ENCODE results near the gene RPS14.
A peak's percentile ranks its signal among the peaks of the same experiment; 100 is the strongest.
"Not testable (repeated sequence)": the region's sequence is repeated elsewhere in the genome, so short reads cannot be mapped to it uniquely, and the experiment has no call there.

The RPS14 gene

DNA sequence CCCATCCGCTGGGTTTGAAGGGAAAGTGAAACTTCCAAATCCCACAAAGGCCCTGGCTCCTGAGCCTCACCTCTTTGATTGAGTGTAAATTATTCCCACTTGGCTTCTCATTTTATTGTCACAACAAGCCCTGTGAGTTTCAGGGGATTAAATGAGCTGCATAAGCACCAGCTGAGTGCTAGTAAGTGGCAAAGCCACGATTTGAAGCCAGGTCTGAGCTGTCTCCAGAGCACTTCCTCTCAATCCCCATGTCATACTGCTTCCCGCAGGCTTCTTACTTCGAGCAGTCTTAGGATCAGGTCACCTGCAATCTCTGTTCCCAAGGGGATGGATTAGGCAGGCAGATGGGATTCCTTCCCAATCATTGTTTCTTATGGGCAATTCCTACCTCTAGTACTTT lies 18.0 kb downstream of the RPS14 start:
- DNase-seq: no peak
- Mint-ChIP-seq H3K4me1 (ENCODE audit: low read depth in 2 of 2) (peaks cover 9% of the 10 kb centered on the region in 2 donors), H3K27me3 (peaks cover 6 to 11% of the 10 kb centered on the region in 2 donors), H3K36me3 (ENCODE audit: insufficient read depth) (no peaks in the 10 kb centered on the region), H3K9me3 (no peaks in the 10 kb centered on the region), H3K4me3 (no peak overlapping the region), H3K27ac (no peak overlapping the region)
- ATAC-seq (replicated peaks): no peak

DNA sequence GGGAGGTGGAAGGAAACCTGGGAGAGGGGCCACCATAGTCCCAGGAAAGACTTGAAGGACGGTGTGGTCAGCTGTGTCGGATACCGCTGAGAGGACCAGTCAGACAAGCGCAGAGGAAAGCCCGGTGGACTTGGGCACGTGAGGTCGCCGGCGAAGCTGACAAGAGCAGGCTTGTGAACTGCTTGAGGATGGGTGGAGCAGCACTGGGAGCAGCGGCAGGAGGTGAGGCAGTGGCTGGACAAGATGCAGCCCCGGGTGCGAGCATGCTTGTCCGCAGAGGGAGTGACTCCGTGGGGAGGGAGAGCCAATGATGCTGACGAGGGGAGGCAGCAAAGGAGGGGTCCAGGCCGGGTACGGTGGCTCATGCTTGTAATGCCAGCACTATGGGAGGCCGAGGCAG lies 18.5 kb downstream of the RPS14 start:
- peaks cover 6 to 11% of the 10 kb centered on the region in 2 donors for H3K27me3 Mint-ChIP-seq
- no peak overlapping the region for H3K4me3 Mint-ChIP-seq
- no peak for ATAC-seq (replicated peaks)
- peaks cover 4 to 6% of the 10 kb centered on the region in 2 donors for H3K4me1 Mint-ChIP-seq (ENCODE audit: low read depth in 2 of 2)
- DNase-seq: no peak
- no peak overlapping the region for H3K27ac Mint-ChIP-seq
- H3K9me3 Mint-ChIP-seq: no peaks in the 10 kb centered on the region
- H3K36me3 Mint-ChIP-seq (ENCODE audit: insufficient read depth): no peaks in the 10 kb centered on the region

DNA sequence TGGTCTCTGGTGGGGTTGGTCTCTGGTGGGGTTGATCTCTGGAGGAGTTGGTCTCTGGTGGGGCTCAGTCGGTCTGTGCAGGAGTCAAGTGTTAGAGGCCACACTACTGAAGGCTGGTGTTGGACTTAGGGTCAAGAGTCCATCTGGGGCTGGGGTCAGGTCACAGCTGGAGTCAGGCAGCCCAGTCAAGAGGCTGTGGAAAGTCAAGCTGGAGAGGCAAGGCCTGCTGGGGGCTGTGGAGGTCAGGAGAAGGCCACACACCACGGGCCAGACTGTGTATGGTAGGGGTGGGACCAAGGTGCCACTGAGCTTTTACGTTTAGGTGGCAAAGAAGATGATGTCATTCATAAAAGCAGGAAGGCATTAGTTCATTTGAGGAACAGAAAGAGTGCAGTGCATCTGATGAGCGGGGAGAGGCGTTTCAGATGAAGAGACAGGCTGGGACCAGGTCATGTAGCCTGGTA lies 20.1 kb downstream of the RPS14 start:
- Mint-ChIP-seq H3K4me1 (ENCODE audit: low read depth in 2 of 2) (peaks cover 0 to 4% of the 10 kb centered on the region in 2 donors), H3K27me3 (peaks cover 6 to 11% of the 10 kb centered on the region in 2 donors), H3K27ac (no peak overlapping the region), H3K36me3 (ENCODE audit: insufficient read depth) (no peaks in the 10 kb centered on the region), H3K9me3 (no peaks in the 10 kb centered on the region), H3K4me3 (no peak overlapping the region)
- DNase-seq (no peak), ATAC-seq (replicated peaks) (peak; percentile 61)

DNA sequence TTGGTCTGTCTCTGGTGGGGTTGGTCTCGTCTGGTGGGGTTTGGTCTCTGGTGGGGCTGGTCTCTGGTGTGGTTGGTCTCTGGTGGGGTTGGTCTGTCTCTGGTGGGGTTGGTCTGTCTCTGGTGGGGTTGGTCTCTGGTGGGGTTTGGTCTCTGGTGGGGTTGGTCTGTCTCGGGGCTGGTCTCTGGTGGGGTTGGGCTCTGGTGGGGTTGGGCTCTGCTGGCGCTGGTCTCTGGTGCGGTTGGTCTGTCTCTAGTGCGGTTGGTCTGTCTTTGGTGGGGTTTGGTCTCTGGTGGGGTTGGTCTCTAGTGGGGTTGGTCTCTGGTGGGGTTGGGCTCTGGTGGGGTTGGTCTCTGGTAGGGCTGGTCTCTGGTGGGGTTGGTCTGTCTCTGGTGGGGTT lies 20.6 kb downstream of the RPS14 start:
- peaks cover 6 to 11% of the 10 kb centered on the region in 2 donors for H3K27me3 Mint-ChIP-seq
- no peak overlapping the region for H3K27ac Mint-ChIP-seq
- no peaks in the 10 kb centered on the region for H3K9me3 Mint-ChIP-seq
- no peak overlapping the region for H3K4me3 Mint-ChIP-seq
- H3K4me1 Mint-ChIP-seq (ENCODE audit: low read depth in 2 of 2): peaks cover 0 to 4% of the 10 kb centered on the region in 2 donors
- no peak for DNase-seq
- H3K36me3 Mint-ChIP-seq (ENCODE audit: insufficient read depth): no peaks in the 10 kb centered on the region
- no peak for ATAC-seq (replicated peaks)

DNA sequence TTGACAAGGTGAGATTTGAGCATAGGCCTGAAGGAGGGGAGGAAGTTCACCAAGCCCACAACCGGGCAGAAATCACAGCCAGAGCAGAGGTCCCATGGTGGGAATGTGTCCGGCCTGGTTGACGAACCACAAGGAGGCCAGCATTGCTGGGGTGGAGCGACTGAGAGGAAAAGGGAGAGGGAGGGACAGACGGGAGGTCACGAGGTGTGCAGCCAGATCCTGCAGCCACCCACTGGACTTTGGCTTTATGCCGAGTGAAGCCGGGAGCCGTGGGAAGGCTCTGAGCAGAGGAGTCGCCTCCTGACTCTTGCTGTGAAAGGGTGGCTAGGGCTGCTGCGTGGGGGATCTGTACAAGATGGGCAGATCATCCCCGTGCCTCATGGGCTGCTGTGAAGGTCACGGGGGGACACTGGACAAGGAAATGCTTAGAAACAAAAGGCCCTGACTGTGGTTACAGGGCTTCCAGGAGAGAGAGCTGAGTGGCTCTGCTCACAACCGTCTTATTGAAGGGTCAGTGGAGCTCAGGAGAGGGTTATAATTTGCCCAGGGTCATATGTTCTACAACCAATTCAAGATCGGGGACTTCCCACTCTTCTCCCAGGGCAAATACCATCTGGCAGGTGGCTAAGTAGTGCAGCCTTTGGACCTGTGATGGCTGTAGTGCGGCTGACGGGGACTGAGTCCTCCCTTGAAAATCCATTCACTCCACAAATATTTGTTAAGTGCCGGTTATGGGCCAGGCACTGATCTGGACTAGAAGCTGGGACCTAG lies 21.2 kb downstream of the RPS14 start:
- Mint-ChIP-seq H3K27ac (peak overlapping the region in 1 of 2 donors; percentile 2), H3K9me3 (no peaks in the 10 kb centered on the region), H3K4me1 (ENCODE audit: low read depth in 2 of 2) (peaks cover 0 to 4% of the 10 kb centered on the region in 2 donors), H3K4me3 (no peak overlapping the region), H3K36me3 (ENCODE audit: insufficient read depth) (no peaks in the 10 kb centered on the region), H3K27me3 (peaks cover 6 to 11% of the 10 kb centered on the region in 2 donors)
- no peak for ATAC-seq (replicated peaks)
- DNase-seq: no peak

DNA sequence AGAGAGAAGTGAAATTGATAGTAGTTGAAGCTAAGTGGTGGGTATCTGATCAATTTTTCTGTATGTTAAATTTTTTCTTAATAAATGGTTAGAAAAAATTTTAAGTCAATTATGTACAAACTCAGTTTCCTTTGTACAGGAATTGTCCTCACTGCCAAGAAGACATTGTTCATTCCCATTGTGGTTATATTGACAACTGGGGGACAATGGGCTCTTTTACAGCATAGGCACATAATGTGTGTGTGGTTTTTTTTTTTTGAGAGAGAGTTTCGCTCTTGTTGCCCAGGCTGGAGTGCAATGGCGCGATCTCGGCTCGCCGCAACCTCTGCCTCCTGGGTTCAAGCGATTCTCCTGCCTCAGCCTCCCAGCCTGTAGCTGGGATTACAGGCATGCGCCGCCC lies 23.4 kb downstream of the RPS14 start:
- ATAC-seq (replicated peaks); H3K9me3 Mint-ChIP-seq; DNase-seq; H3K4me1 Mint-ChIP-seq (ENCODE audit: low read depth in 2 of 2); H3K4me3 Mint-ChIP-seq; H3K36me3 Mint-ChIP-seq (ENCODE audit: insufficient read depth); H3K27ac Mint-ChIP-seq: not testable (repeated sequence)
- peaks cover 6 to 11% of the 10 kb centered on the region in 2 donors for H3K27me3 Mint-ChIP-seq

DNA sequence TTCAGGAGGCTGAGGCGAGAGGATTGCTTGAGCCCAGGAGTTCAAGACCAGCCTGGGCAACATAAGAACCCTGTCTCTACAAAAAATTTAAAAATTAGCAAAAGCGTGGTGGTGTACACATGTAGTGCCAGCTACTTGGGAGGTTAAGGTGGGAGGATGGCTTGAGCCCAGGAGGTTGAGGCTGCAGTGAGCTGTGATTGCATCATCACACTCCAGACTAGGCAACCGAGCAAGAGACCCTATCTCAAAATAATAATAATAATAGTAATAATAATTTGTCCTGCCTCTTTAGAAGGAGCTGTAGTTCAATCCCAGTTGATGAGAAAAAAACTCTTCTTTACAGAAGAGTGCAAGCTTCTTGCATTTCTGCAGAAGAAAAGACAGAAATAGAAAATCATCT lies 26.8 kb downstream of the RPS14 start:
- Mint-ChIP-seq H3K4me1 (ENCODE audit: low read depth in 2 of 2) (peaks cover 0 to 2% of the 10 kb centered on the region in 2 donors), H3K27ac (no peak overlapping the region)
- no peak for ATAC-seq (replicated peaks)

DNA sequence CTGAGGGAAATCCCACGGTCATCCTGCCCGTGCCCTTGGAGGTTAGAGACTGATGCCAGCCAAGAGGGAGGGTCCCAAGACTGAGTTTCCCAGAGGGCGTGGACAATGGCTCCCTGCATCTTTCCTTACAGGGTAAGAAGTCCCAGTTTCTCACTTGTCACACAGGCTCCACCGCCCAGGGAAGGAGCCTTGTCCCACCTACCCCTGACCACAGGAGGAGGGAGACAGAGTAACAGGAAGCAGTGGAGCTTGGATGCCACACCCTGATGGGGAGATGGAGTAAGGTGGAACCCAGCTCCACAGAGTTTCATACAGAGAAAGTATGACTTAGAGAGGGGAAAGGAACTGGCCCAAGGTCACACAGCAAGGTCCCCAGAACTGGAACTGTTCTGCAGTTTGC lies 27.5 kb downstream of the RPS14 start:
- DNase-seq (no peak), ATAC-seq (replicated peaks) (no peak)
- peak overlapping the region in 1 of 2 donors; percentile 2 for H3K27ac Mint-ChIP-seq
- no peaks in the 10 kb centered on the region for H3K9me3 Mint-ChIP-seq
- H3K27me3 Mint-ChIP-seq: no peaks in the 10 kb centered on the region
- H3K4me1 Mint-ChIP-seq (ENCODE audit: low read depth in 2 of 2): peaks cover 0 to 2% of the 10 kb centered on the region in 2 donors
- no peaks in the 10 kb centered on the region for H3K36me3 Mint-ChIP-seq (ENCODE audit: insufficient read depth)
- H3K4me3 Mint-ChIP-seq: no peak overlapping the region

More for the DNA sequence above, 26.8 kb downstream of the RPS14 start:
- peaks cover 0 to 4% of the 10 kb centered on the region in 2 donors for H3K27me3 Mint-ChIP-seq
- no peaks in the 10 kb centered on the region for H3K36me3 Mint-ChIP-seq (ENCODE audit: insufficient read depth)
- no peak for DNase-seq
- H3K9me3 Mint-ChIP-seq: no peaks in the 10 kb centered on the region
- no peak overlapping the region for H3K4me3 Mint-ChIP-seq

DNA sequence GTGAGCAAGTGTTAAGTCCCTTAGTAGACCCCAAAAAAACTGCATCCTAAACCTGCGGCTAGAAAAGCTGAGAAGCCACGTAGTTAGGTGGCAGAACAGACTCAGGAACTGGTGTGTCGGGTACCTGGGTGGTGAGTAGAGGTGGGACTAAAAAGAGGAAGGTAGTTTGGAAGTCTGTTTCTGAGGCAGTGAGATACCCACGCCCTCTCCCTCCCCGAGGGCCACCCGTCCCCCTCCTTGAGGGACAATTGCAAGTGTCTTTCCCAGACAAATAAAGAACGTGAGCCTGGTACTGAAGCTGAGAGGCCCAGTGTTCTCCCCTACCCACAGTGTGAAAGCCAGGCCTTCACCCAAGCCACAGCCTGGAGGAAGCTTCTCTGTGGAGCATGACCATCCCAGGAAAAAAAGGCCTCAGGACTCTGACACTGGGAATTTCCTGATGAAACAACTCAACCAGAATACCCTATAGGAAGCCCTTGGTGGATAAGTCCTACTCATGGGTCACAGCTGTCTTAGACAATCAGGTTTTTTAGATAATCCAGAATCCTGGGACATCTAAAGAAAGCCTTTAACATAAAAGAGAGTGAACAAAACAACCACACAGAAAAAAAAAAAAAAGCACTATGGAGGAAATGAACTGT lies 29.8 kb downstream of the RPS14 start:
- no peaks in the 10 kb centered on the region for H3K9me3 Mint-ChIP-seq
- H3K27ac Mint-ChIP-seq: peak overlapping the region in 1 of 2 donors; percentile 42
- H3K36me3 Mint-ChIP-seq (ENCODE audit: insufficient read depth): no peaks in the 10 kb centered on the region
- peaks cover 0 to 2% of the 10 kb centered on the region in 2 donors for H3K4me1 Mint-ChIP-seq (ENCODE audit: low read depth in 2 of 2)
- DNase-seq: no peak
- no peaks in the 10 kb centered on the region for H3K27me3 Mint-ChIP-seq
- H3K4me3 Mint-ChIP-seq: no peak overlapping the region
- peak; percentile 67 for ATAC-seq (replicated peaks)

DNA sequence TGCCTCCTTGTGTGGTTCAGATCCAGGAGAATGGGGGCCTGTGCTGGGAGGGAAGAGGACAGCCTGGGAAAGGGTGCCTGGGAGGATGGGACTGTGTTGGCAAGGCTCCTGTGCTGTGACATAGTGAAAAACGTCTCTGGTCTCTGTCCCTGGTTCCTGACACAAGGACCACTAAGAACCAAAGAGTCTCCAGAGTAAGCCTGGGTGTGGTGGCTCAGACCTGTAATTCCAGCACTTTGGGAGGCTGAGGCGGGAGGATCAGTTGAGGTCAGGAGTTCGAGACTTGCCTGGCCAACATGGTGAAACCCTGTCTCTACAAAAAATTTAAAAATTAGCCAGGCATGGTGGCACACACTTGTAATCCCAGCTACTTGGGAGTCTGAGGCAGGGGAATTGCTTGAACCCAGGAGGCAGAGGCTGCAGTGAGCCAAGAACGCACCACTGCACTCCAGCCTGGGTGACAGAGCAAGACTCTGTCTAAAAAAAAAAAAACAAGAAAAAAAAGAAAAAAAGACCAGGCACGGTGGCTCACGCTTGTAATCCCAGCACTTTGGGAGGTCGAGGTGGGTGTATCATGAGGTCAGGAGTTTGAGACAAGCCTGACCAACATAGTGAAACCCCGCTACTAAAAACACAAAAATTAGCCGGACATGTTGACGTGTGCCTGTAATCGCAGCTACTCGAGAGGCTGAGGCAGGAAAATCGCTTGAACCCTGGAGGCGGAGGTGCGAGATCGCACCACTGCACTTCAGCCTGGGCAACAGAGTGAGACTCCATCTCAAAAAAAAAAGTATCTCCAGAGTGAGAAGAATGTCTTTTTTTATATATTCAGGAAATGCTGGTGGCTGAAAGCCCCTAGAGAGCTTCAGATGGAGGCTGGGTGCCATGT lies 35.4 kb downstream of the RPS14 start:
- H3K9me3 Mint-ChIP-seq: not testable (repeated sequence)

DNA sequence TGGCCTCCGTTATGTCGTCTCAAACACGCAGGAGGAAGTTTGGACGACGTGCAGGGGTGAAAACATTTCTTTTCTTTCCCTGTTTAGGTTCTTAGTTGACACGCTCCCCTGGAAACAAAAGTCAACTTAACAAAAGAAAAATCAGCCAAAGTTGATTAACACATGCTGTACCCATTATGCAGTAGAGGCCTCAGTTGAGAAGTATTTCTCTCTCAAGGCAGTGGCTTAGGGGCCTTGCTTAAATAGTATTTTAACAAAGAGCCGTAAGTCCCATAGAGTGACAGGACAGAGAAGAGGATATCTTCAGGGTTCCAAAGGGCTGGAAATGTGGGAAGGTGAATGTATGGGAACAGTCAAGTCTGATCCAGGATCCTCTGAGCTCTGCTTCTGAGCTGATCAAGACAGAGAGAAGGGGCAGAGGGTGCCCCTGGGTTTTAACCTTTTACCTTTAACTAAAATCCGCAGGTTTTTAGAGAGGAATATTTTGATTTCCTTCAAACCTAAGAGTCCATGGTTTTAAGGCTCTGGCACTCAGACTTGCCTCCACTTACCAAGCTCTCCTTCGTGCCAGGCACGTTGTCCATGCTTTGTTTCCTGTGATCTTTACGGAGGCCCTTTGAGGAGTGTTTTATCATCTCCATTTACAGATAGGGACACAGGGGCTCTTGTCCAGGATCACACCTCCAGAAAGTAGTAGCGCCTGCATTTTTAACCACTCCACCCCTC lies 36.2 kb downstream of the RPS14 start:
- H3K27ac Mint-ChIP-seq: peak overlapping the region; percentile 100
- ATAC-seq (replicated peaks): peak; percentile 21
- no peaks in the 10 kb centered on the region for H3K9me3 Mint-ChIP-seq
- DNase-seq: no peak
- peaks cover 36 to 41% of the 10 kb centered on the region in 2 donors for H3K4me1 Mint-ChIP-seq (ENCODE audit: low read depth in 2 of 2)
- no peaks in the 10 kb centered on the region for H3K27me3 Mint-ChIP-seq
- peak overlapping the region; percentile 98 to 100 for H3K4me3 Mint-ChIP-seq
- H3K36me3 Mint-ChIP-seq (ENCODE audit: insufficient read depth): peaks cover 55% of the 10 kb centered on the region

More for the DNA sequence above, 35.4 kb downstream of the RPS14 start:
- Mint-ChIP-seq H3K4me1 (ENCODE audit: low read depth in 2 of 2) (peaks cover 31 to 34% of the 10 kb centered on the region in 2 donors), H3K4me3 (peak overlapping the region; percentile 98 to 100), H3K27ac (peak overlapping the region; percentile 100), H3K36me3 (ENCODE audit: insufficient read depth) (peaks cover 47% of the 10 kb centered on the region)
- not testable (repeated sequence) for ATAC-seq (replicated peaks); DNase-seq; H3K27me3 Mint-ChIP-seq

DNA sequence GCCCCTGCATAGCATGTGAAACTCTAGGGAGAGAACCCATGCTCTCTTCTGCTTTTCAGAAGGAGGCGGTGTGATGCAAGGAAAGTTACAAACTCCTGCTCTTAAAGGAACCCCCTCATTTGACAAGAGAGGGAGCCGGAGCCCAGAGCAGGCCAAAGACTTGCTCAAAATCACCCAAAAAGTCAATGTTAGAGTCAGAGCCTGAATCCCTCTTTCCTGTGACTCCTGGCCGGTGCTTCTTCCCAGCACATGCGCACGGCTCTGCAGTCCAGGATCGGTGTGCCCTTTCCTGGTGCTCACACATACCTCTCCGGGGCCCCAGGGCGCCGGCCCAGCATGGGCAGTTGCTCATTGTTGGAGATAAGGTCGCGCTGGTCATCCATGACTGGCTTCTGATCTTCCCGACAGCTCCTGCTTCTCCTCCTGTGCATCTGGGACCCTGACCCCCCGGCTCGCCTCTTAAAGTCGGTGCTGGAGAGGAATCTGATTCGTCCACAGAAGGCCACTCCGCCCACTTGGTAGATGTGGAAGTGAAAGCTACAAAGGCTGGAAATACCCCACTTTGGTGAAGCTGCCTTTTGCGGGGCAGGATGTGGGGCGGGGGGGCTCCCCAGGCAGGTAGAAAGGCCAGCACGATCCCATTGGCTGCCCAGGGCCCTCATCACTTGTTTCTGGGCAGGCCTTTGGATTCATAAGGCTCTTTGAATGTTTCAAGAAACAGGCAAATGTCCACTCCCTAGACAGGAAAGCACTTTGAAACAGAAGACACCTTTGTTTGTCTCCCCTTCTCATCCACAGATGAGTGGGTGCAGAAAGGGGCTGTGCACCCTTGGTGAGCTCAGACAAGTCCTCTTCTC lies 37.0 kb downstream of the RPS14 start, which contains the start of gene CD74:
CD74 (minus strand) TSS at position 592 of the 857 bp plus-strand sequence; CDS start at position 431, 161 bp downstream.
- DNase-seq (peak; percentile 91 to 95 (median 92)), ATAC-seq (replicated peaks) (peak; percentile 86)
- H3K4me3 Mint-ChIP-seq: peak within 1 kb of the TSS; percentile 98 to 100
- peaks cover 38 to 42% of the 10 kb centered on the region in 2 donors for H3K4me1 Mint-ChIP-seq (ENCODE audit: low read depth in 2 of 2)
- H3K9me3 Mint-ChIP-seq: no peaks in the 10 kb centered on the region
- H3K27me3 Mint-ChIP-seq: no peaks in the 10 kb centered on the region
- peaks cover 63% of the 10 kb centered on the region for H3K36me3 Mint-ChIP-seq (ENCODE audit: insufficient read depth)
- H3K27ac Mint-ChIP-seq: peak within 1 kb of the TSS; percentile 100
